ENCODE data around the gene TACC2. TPM values are rescaled to one million over a fixed set of nuclear protein-coding genes. Genes with fewer than 3 reads are reported as not detected.

TACC2 gene
- total RNA-seq, 1 donor from 2014 or later, result not detected

GRCh38 chr10:122112625-122113160, 123.7 kb downstream of the TACC2 start:
- POLR2A ChIA-PET, result no interaction called here
- no peak overlapping the region for H3K27ac Mint-ChIP-seq
- no peak for ATAC-seq (ENCODE audit: low read depth)
- intact Hi-C loops (cut with micrococcal nuclease), result no loop called here
- peaks cover 6% of the 10 kb centered on the region for H3K4me1 Mint-ChIP-seq
- no peak overlapping the region for H3K4me3 Mint-ChIP-seq
- no peaks in the 10 kb centered on the region for H3K9me3 Mint-ChIP-seq
- no peak for DNase-seq
- CTCF ChIA-PET, result no interaction called here
- no peaks in the 10 kb centered on the region for H3K36me3 Mint-ChIP-seq (ENCODE audit: low read depth)
- no peak for TF ChIP-seq CTCF (IDR thresholded peaks at IDR 0.05)
- H3K27me3 Mint-ChIP-seq, result peaks cover 41% of the 10 kb centered on the region

GRCh38 chr10:122113161-122113944, 124.4 kb downstream of the TACC2 start:
- no peaks in the 10 kb centered on the region for H3K9me3 Mint-ChIP-seq
- H3K27me3 Mint-ChIP-seq, result peaks cover 41% of the 10 kb centered on the region
- POLR2A ChIA-PET, result no interaction called here
- no peak overlapping the region for H3K4me3 Mint-ChIP-seq
- intact Hi-C loops (cut with micrococcal nuclease), result no loop called here
- H3K27ac Mint-ChIP-seq, result no peak overlapping the region
- no peaks in the 10 kb centered on the region for H3K36me3 Mint-ChIP-seq (ENCODE audit: low read depth)
- CTCF ChIA-PET, result no interaction called here
- DNase-seq, result no peak
- peaks cover 6% of the 10 kb centered on the region for H3K4me1 Mint-ChIP-seq
- no peak for TF ChIP-seq CTCF (IDR thresholded peaks at IDR 0.05)
- ATAC-seq (ENCODE audit: low read depth), result no peak

- intact Hi-C loops (cut with micrococcal nuclease), result no loop called here
- Mint-ChIP-seq H3K27ac (no peak overlapping the region), H3K4me1 (peaks cover 6% of the 10 kb centered on the region), H3K27me3 (peaks cover 37% of the 10 kb centered on the region), H3K36me3 (ENCODE audit: low read depth) (no peaks in the 10 kb centered on the region), H3K9me3 (no peaks in the 10 kb centered on the region), H3K4me3 (no peak overlapping the region)
- ChIA-PET CTCF (no interaction called here), POLR2A (no interaction called here)
- no peak for ATAC-seq (ENCODE audit: low read depth)
- no peak for TF ChIP-seq CTCF (IDR thresholded peaks at IDR 0.05)
- DNase-seq, result no peak
These were observed 125.2 kb downstream of the TACC2 start for GRCh38 chr10:122113945-122114747.

GRCh38 chr10:122115874-122116273, 126.9 kb downstream of the TACC2 start:
- intact Hi-C loops (cut with micrococcal nuclease), result no loop called here
- no peak for TF ChIP-seq CTCF (IDR thresholded peaks at IDR 0.05)
- no peaks in the 10 kb centered on the region for H3K9me3 Mint-ChIP-seq
- DNase-seq, result no peak
- H3K36me3 Mint-ChIP-seq (ENCODE audit: low read depth), result no peaks in the 10 kb centered on the region
- H3K27me3 Mint-ChIP-seq, result peaks cover 35% of the 10 kb centered on the region
- CTCF ChIA-PET, result no interaction called here
- no peak overlapping the region for H3K27ac Mint-ChIP-seq
- H3K4me1 Mint-ChIP-seq, result peaks cover 6% of the 10 kb centered on the region
- no peak overlapping the region for H3K4me3 Mint-ChIP-seq
- ATAC-seq (ENCODE audit: low read depth), result no peak
- POLR2A ChIA-PET, result no interaction called here

GRCh38 chr10:122116331-122116730, 127.4 kb downstream of the TACC2 start:
- no peak for ATAC-seq (ENCODE audit: low read depth)
- TF ChIP-seq CTCF (IDR thresholded peaks at IDR 0.05), result no peak
- no peak for DNase-seq
- Mint-ChIP-seq H3K36me3 (ENCODE audit: low read depth) (no peaks in the 10 kb centered on the region), H3K9me3 (no peaks in the 10 kb centered on the region), H3K27me3 (peaks cover 33% of the 10 kb centered on the region), H3K4me1 (peaks cover 6% of the 10 kb centered on the region), H3K27ac (no peak overlapping the region), H3K4me3 (no peak overlapping the region)
- intact Hi-C loops (cut with micrococcal nuclease), result no loop called here
- POLR2A ChIA-PET, result no interaction called here
- CTCF ChIA-PET, result no interaction called here
